GM19452 (cell line): ENCODE results near the gene SMAD4.
"Not testable (repeated sequence)": the region's sequence is repeated elsewhere in the genome, so short reads cannot be mapped to it uniquely, and the experiment has no call there.

ENCODE experiments used
- ATAC-seq: cut with Tn5 transposase; IDR thresholded peaks from one replicate; pipeline ENCODE4 v1.9.1; 2021; ENCODE audit not compliant: unreplicated experiment

The SMAD4 gene

GRCh38 chr18:51029694-51030536 is at the start of gene SMAD4:
Gene SMAD4 (plus strand): TSS chr18:51030213. CDS start chr18:51047047, 16,834 bp downstream.
- peak; percentile 78 for ATAC-seq

DNA sequence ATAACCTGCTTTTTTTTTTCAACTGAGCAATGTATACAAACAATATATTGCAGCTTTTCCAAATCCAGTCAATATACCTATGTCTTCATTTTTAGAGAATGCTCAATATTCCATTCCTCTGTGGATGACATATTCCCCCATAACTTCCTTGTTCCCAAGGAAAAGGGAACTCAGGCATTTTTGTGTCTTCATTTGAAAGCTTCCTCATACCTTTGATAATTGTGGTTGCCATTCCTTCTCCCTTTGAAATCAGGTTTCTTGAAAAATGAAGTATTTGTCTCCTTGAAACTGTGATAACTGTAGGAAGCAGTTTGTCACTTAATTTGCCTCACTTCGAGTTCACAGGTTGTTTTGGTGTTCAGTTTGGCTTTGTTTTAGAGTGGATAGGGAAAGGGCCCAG is 48.6 kb upstream of the SMAD4 start:
- no peak for ATAC-seq

DNA sequence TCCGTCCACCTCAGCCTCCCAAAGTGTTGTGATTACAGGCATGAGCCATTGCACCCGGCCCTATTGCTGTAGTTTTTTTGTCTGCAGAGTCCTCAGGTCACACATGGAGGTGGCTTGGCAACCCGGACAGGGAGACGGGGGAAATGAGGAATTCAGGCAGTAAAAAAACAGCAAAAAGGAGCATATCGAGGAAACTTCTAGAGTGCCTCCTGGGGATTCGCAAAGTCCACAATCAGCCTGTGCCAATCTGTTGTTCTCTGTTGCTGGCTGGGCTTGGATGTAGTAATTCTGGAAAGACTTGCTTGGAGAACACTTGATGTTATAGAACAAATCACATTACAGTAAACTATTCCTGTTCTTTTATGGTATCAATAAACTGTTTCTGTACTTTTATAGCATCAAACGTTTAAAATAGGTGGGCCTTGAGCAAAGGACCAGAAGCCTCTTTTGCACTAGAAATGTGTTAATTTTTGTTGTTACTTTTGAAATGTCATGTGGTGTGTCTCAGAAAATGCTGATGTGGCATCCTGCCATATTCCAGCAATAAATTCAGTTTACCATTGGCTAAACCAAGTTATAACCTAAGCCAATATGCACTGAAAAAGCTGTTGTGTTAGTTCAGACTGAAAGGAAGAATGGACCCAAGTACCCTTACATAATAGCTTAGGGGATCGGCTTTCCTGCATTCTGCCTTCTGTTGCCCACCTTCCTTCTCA is 47.8 kb upstream of the SMAD4 start:
- no peak for ATAC-seq

DNA sequence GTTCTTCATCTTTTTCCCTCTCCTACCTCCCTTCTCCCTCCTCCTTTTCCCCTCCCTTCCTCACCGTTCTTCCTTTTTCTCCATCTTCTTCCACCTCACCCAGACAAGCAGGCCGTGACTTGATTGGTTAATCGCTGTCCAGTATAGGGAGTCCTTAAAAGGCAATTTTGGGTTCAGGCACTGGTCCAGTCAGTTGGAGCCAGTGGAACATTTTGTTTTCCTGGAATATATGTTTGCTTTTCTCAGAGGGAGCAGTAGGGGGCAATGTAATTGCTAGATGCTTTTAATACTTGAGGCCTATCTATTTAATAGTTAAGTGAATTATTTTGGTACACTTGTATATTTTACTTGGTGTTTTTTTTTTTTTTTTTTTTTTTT is 47.2 kb upstream of the SMAD4 start:
- no peak for ATAC-seq

GRCh38 chr18:50986360-50987087 is 43.5 kb upstream of the SMAD4 start:
- ATAC-seq, result no peak

DNA sequence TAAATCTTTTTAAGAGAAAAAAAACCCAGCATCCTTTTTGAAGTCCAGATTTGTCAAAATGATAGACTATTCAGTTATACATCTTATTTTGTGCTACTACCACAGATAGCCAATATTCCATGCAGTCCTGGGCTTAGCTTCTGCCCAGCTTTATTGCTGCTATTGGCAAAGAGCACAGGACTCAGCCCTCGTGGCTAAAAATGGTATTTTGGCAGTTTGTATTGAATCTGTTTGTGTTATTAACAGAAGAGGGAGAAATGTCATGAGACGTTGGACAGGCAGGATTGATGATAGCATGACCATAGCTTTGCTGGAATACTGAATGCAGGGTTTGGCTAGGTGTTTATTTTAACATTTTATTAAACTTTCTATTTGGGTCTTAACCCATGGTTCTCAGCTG is 42.8 kb upstream of the SMAD4 start:
- ATAC-seq, result no peak

DNA sequence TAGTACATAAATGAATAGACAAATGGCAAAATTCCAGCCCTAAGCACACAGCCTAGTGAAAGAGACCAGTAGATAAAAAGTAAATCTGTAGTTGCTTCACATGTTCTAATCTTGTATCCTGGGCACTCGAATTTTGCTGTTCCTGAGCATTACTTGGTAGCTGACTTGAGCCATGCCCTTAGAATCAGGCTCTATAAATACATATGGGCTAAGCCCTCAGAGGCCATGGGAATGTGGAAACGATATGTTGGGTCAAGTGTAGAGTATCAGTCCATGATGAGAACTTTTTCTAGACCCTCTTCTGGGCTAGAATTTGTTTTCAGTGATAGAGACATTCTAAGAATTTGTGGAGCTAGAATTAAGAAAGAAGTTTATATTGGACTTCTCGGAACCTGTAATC is 40.3 kb upstream of the SMAD4 start:
- no peak for ATAC-seq

DNA sequence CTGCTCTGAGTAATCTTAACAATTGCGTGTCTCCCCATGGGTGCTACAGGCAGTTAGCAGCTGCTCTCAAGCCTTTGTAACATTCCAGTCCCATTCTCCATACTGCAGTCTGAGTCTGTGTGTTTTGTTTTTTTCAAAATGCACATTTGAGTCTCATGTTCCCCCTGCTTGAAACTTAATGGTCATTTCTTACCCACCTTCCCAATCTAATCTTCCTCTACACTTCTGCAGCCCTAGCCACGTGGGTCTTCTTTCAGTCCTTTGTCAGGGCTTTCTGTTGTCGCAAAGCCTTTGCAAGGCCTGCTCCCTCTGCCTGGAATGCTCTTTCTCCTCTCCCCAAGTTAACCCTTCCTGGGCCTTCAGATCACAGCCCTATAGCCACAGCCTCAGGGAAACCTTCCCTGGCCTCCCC is 37.7 kb upstream of the SMAD4 start:
- no peak for ATAC-seq

- ATAC-seq, result no peak
These were observed 36.0 kb upstream of the SMAD4 start for GRCh38 chr18:50994031-50994430.

DNA sequence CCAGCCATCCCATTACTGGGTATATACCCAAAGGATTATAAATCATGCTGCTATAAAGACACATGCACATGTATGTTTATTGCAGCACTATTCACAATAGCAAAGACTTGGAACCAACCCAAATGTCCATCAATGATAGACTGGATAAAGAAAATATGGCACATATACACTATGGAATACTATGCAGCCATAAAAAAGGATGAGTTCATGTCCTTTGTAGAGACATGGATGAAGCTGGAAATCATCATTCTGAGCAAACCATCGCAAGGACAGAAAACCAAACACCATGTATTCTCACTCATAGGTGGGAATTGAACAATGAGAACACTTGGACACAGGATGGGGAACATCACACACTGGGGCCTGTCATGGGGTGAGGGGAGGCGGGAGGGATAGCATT is 26.8 kb upstream of the SMAD4 start:
- ATAC-seq, result not testable (repeated sequence)

- ATAC-seq, result no peak
These were observed 23.8 kb upstream of the SMAD4 start for GRCh38 chr18:51006061-51006818.

- no peak for ATAC-seq
These were observed 22.8 kb upstream of the SMAD4 start for GRCh38 chr18:51006948-51007789.

GRCh38 chr18:51007790-51008139 is 22.2 kb upstream of the SMAD4 start:
- ATAC-seq, result no peak

DNA sequence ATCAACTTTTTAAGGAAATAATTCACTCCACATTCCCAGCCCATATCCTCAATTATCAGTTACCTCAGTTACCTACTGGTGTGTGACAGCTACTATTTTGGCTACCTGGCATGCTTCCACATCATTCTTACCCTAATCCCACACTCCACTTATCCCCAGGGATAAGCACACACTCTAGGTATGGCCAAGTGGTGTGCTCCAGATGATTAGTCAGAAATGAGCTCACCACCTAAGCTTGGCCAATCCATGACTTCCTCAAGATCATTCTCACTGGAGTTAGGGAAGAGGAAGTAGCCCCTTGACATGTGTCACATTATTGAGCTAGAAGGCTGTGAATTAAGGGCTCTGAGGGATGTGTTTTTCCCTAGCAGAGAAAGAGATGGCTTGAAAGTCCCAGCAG is 20.9 kb upstream of the SMAD4 start:
- no peak for ATAC-seq

DNA sequence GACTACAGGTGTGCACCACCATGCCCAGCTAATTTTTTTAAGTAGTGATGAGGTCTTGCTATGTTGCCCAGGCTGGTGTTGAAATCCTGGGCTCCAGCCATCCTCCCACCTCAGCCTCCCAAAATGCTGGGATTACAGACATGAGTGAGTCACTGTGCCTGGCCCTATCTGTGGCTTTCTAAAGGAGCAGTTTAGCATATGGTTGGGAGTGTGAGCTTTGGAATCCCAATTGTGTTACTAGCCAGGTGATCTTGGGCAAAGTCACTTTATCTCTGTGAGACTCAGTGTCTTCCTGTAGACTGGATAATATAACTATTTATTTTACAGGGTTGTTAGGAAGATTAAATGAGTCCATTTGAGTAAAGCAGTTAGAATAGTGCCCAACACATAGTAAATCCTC is 19.8 kb upstream of the SMAD4 start:
- ATAC-seq, result no peak

DNA sequence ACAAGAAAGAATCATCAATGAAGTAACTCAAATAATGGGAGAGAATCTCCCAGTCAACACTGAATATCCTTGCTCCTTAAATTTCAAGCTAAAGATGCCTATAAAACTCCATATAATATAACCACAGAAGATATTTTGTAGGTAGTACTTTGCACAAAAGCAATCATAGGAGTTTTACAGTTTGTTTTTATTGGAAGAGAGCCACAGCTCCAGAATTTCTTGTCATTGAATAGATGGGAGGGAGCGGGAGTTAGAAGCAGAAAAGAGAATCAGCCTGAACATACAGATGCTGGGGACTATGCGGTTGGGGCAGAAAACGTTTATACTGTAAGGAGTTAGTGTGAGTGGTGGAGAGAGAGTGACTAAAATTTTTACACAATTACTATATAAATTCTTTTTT is 18.3 kb upstream of the SMAD4 start:
- no peak for ATAC-seq

DNA sequence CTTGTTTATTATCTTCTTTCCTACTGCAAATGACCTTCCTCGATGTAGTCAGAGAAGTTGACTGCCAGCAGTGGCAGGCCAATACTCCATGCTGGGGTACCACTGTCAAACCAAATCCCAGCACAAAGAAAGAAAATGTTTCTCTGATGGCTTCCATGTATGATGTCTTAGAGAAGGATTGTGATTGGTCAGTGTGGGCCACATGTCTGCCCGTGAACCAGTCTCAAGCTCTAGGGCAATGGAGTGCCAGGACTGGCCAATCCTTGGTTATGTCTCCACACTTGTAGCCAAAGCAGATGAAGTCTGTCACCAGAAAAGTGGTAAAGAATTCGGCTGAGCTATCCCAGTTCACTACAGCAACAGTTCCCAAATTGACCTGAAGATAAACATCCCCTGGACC is 17.6 kb upstream of the SMAD4 start:
- ATAC-seq, result no peak

DNA sequence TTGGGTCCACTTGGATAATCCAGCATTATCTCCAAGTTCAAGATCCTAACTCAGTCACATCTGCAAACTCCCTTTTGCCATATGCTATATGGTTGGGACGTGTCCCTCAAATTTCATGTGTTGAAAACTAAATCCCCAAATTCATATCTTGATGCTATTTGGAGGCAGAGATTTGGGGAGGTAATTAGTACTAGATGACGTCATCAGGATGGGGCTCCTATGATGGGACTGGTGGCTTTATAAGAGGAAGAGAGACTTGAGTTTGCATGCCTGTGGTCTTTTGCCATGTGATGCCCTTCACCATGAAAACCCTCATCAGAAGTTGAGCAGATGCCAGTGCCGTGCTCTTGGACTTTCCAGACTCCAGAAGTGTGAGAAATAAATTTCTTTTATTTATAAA is 16.8 kb upstream of the SMAD4 start:
- ATAC-seq, result no peak

GRCh38 chr18:51017140-51017879 is 12.7 kb upstream of the SMAD4 start:
- no peak for ATAC-seq

- ATAC-seq, result no peak
These were observed 9.5 kb upstream of the SMAD4 start for GRCh38 chr18:51020536-51020935.
